Measurements from ENCODE around the gene SLC6A13.
"Not testable (repeated sequence)": the region's sequence is repeated elsewhere in the genome, so short reads cannot be mapped to it uniquely, and the experiment has no call there.

The SLC6A13 gene

GRCh38 chr12:264269-264668, 1.6 kb upstream of the SLC6A13 start:
- no peak for DNase-seq (ENCODE audit: low read depth)

GRCh38 chr12:263574-263973, 938 bp upstream of the SLC6A13 start:
- DNase-seq (ENCODE audit: low read depth) = no peak

- no peak for DNase-seq (ENCODE audit: low read depth)
Observed at GRCh38 chr12:262113-262512, 523 bp downstream of the SLC6A13 start.

- DNase-seq (ENCODE audit: low read depth) = no peak
Observed at GRCh38 chr12:257521-258321, 4.9 kb downstream of the SLC6A13 start.

- no peak for DNase-seq (ENCODE audit: low read depth)
Observed at GRCh38 chr12:256958-257357, 5.7 kb downstream of the SLC6A13 start.

GRCh38 chr12:256225-256624, 6.4 kb downstream of the SLC6A13 start:
- DNase-seq (ENCODE audit: low read depth) = no peak

- no peak for DNase-seq (ENCODE audit: low read depth)
Observed at GRCh38 chr12:254912-255311, 7.7 kb downstream of the SLC6A13 start.

- no peak for DNase-seq (ENCODE audit: low read depth)
Observed at GRCh38 chr12:254039-254438, 8.6 kb downstream of the SLC6A13 start.

- DNase-seq (ENCODE audit: low read depth) = no peak
Observed at GRCh38 chr12:253116-253831, 9.4 kb downstream of the SLC6A13 start.

- no peak for DNase-seq (ENCODE audit: low read depth)
Observed at GRCh38 chr12:252636-253035, 10.0 kb downstream of the SLC6A13 start.

- DNase-seq (ENCODE audit: low read depth) = no peak
Observed at GRCh38 chr12:247271-247670, 15.4 kb downstream of the SLC6A13 start.

- no peak for DNase-seq (ENCODE audit: low read depth)
Observed at GRCh38 chr12:243381-243780, 19.3 kb downstream of the SLC6A13 start.

GRCh38 chr12:242496-242895, 20.1 kb downstream of the SLC6A13 start:
- no peak for DNase-seq (ENCODE audit: low read depth)

GRCh38 chr12:241266-241665, 21.4 kb downstream of the SLC6A13 start:
- no peak for DNase-seq (ENCODE audit: low read depth)

GRCh38 chr12:240566-240965, 22.1 kb downstream of the SLC6A13 start:
- no peak for DNase-seq (ENCODE audit: low read depth)

GRCh38 chr12:238736-239398, 23.8 kb downstream of the SLC6A13 start:
- no peak for DNase-seq (ENCODE audit: low read depth)

GRCh38 chr12:238116-238515, 24.5 kb downstream of the SLC6A13 start:
- DNase-seq (ENCODE audit: low read depth) = no peak

GRCh38 chr12:237026-237815, 25.4 kb downstream of the SLC6A13 start:
- no peak for DNase-seq (ENCODE audit: low read depth)

GRCh38 chr12:236445-236844, 26.2 kb downstream of the SLC6A13 start:
- no peak for DNase-seq (ENCODE audit: low read depth)

GRCh38 chr12:235967-236366, 26.7 kb downstream of the SLC6A13 start:
- not testable (repeated sequence) for DNase-seq (ENCODE audit: low read depth)

GRCh38 chr12:234891-235415, 27.7 kb downstream of the SLC6A13 start:
- no peak for DNase-seq (ENCODE audit: low read depth)

- DNase-seq (ENCODE audit: low read depth) = no peak
Observed at GRCh38 chr12:234019-234418, 28.6 kb downstream of the SLC6A13 start.

Measured in stimulated activated CD8-positive, alpha-beta memory T cell treated with anti-CD3 and anti-CD28 coated beads, Interleukin-12 subunit alpha, Interleukin-12 subunit beta, amount 100 ng/mL, for 4 hours (primary cell).